Measurements from ENCODE around the gene XIRP1. TPM values are rescaled to one million over a fixed set of nuclear protein-coding genes. Genes with fewer than 3 reads are reported as not detected.

XIRP1 gene
- total RNA-seq, 3 donors from 2014 or later: 13.1 to 20.6 (median 18.2) TPM

Other genes starting within 250 kb of the XIRP1 start
- gene SCN11A, start 140.7 kb downstream of the XIRP1 start, total RNA-seq: not detected
- gene WDR48, start 140.6 kb downstream of the XIRP1 start, total RNA-seq: 10 to 100 TPM; 26.2 to 31.3 (median 29.8) TPM
- 10 to 100 TPM; 31.8 to 34.7 (median 33.0) TPM for gene GORASP1, start 85.0 kb downstream of the XIRP1 start, total RNA-seq
- 1 to 10 TPM in 2 of 3 donors, under 1 TPM in 1; 0.84 to 1.1 (median 1.0) TPM for gene TTC21A, start 84.9 kb downstream of the XIRP1 start, total RNA-seq
- gene CSRNP1, start 39.0 kb downstream of the XIRP1 start, total RNA-seq: 10 to 100 TPM; 88.9 to 96.6 (median 95.1) TPM
- under 1 TPM; 0.32 to 0.73 (median 0.40) TPM for gene CX3CR1, start 87.4 kb upstream of the XIRP1 start, total RNA-seq
- 1 to 10 TPM in 1 of 3 donors, under 1 TPM in 2; 0.40 to 1.4 (median 0.87) TPM for gene CCR8, start 137.1 kb upstream of the XIRP1 start, total RNA-seq
- gene SLC25A38, start 190.8 kb upstream of the XIRP1 start, total RNA-seq: 10 to 100 TPM; 64.7 to 69.1 (median 65.3) TPM
- 1,000 to 10,000 TPM; 2,416 to 2,801 (median 2,677) TPM for gene RPSA, start 214.1 kb upstream of the XIRP1 start, total RNA-seq

Measured in activated T-cell treated with anti-CD3 and anti-CD28 coated beads, Interleukin-2, amount 50 U/mL, for 4 hours (primary cell).